HepG2 (cell line): Measurements from ENCODE around the gene XRCC5. TPM values are rescaled to one million over a fixed set of nuclear protein-coding genes. Genes with fewer than 3 reads are reported as not detected.
A peak's percentile ranks its signal among the peaks of the same experiment; 100 is the strongest.

Experiments used
- ETV5 ChIP-seq: IDR thresholded peaks from 2 replicates; pipeline ENCODE4 v1.6.1; 2018; ENCODE audit warnings: missing biosample characterization, missing genetic modification reagents, inconsistent platforms, borderline replicate concordance
- HMG20B ChIP-seq: conservative IDR thresholded peaks from 2 replicates; pipeline ENCODE4 v1.6.1; 2016; ENCODE audit warnings: missing genetic modification reagents, missing compliant biosample characterization
- MBNL3 ChIP-seq: fragments of 250-450 bp; sonication (Bioruptor Pico); conservative IDR thresholded peaks from 2 replicates; pipeline ENCODE4 v1.8.0; 2022; ENCODE audit warnings: mild to moderate bottlenecking, inconsistent platforms
- MZF1 ChIP-seq: sonication (generic); formaldehyde crosslinking; IDR thresholded peaks from 2 replicates; pipeline ENCODE4 v1.8.1; 2023; ENCODE audit warnings: mild to moderate bottlenecking, missing genetic modification reagents, borderline replicate concordance
- NCOA5 ChIP-seq: sonication (generic); formaldehyde crosslinking; IDR thresholded peaks from 2 replicates; pipeline ENCODE4 v1.4.0; 2020; ENCODE audit warnings: missing genetic modification reagents
- NFE2L2 ChIP-seq: fragments of 150-350 bp; IDR thresholded peaks from 2 replicates; pipeline ENCODE4 v1.6.1; 2014; ENCODE audit warnings: low read length
- NR2F6 ChIP-seq, 2 experiments: IDR thresholded peaks; 2 replicates each; pipeline ENCODE4 v1.6.1; 2016; ENCODE audit warnings: antibody characterized with exemption in 1 of 2, mild to moderate bottlenecking in 1 of 2
- RXRB ChIP-seq: IDR thresholded peaks from 2 replicates; pipeline ENCODE4 v1.6.1; 2016; ENCODE audit warnings: borderline replicate concordance, missing genetic modification reagents, missing compliant biosample characterization
- SP1 ChIP-seq, 2 experiments: fragments of 450-650 bp in 1 of 2; sonication (generic) in 1 of 2; formaldehyde crosslinking in 1 of 2; IDR thresholded peaks; 2 replicates each; pipeline versions ENCODE4 v1.4.0 to v1.6.1; 2016 to 2020; ENCODE audit warnings: missing genetic modification reagents in 1 of 2
- TARDBP ChIP-seq: sonication (generic); formaldehyde crosslinking; IDR thresholded peaks from 2 replicates; pipeline ENCODE4 v1.8.0; 2022; ENCODE audit warnings: mild to moderate bottlenecking, missing genetic modification reagents
- TEAD2 ChIP-seq: sonication (generic); formaldehyde crosslinking; IDR thresholded peaks from 2 replicates; pipeline ENCODE4 v1.9.0; 2021; ENCODE audit warnings: missing genetic modification reagents
- ZFP82 ChIP-seq: sonication (generic); formaldehyde crosslinking; IDR thresholded peaks from 2 replicates; pipeline ENCODE4 v1.5.1; 2020; ENCODE audit warnings: mild to moderate bottlenecking, missing genetic modification reagents, borderline replicate concordance
- ZNF10 ChIP-seq: sonication (generic); formaldehyde crosslinking; IDR thresholded peaks from 2 replicates; pipeline ENCODE4 v1.4.0; 2020; ENCODE audit warnings: mild to moderate bottlenecking, low read depth, missing genetic modification reagents, borderline replicate concordance
- ZNF17 ChIP-seq: sonication (generic); formaldehyde crosslinking; IDR thresholded peaks from 2 replicates; pipeline ENCODE4 v1.5.0; 2020; ENCODE audit warnings: mild to moderate bottlenecking, missing genetic modification reagents
- ZNF282 ChIP-seq: fragments of 450-650 bp; IDR thresholded peaks from 2 replicates; pipeline ENCODE4 v1.6.1; 2018; ENCODE audit not compliant: partially characterized antibody
- ZNF367 ChIP-seq: sonication (generic); formaldehyde crosslinking; IDR thresholded peaks from 2 replicates; pipeline ENCODE4 v1.4.0; 2020; ENCODE audit warnings: missing genetic modification reagents, borderline replicate concordance
- ZNF383 ChIP-seq: sonication (generic); formaldehyde crosslinking; IDR thresholded peaks from 2 replicates; pipeline ENCODE4 v1.4.0; 2020; ENCODE audit warnings: missing genetic modification reagents, mild to moderate bottlenecking, borderline replicate concordance
- ZNF468 ChIP-seq: sonication (generic); formaldehyde crosslinking; IDR thresholded peaks from 2 replicates; pipeline ENCODE4 v1.8.0; 2022; ENCODE audit warnings: mild to moderate bottlenecking, moderate library complexity, missing genetic modification reagents
- polyA plus RNA-seq, 8 experiments: library from polyadenylated mRNA; depleted of rRNA in 3 of 8; stranded (reverse) in 7 of 8; unstranded in 1 of 8; fragments of >200 nt; fragmentation: Illumina TruSeq in 4 of 8; extraction: Trizol in 4 of 8; gene quantifications; 2 replicates each; pipeline versions ENCODE4 v1.2.1 to v1.2.3, GENCODE V29; 2011 to 2016; ENCODE audit warnings: low read depth in 4 of 8, missing spikeins in 1 of 8, mixed read lengths in 1 of 8; ENCODE audit not compliant: insufficient read depth in 1 of 8
- total RNA-seq, 5 experiments: library from RNA; depleted of rRNA; stranded (reverse); fragments of >200 nt; fragmentation: Illumina TruSeq; extraction: Trizol; gene quantifications; 2 replicates each; pipeline ENCODE4 v1.2.3, GENCODE V29; 2016; ENCODE audit warnings: low read depth in 1 of 5
- TF ChIP-seq, protein P1 (sequence below): IDR thresholded peaks from 2 replicates; pipeline ENCODE4 v1.6.1; 2016
- TF ChIP-seq, protein P2 (sequence below): IDR thresholded peaks from 2 replicates; pipeline ENCODE4 v1.6.1; 2018; ENCODE audit warnings: missing genetic modification reagents, mild to moderate bottlenecking, missing compliant biosample characterization
- TF ChIP-seq, protein P3 (sequence below): sonication (generic); formaldehyde crosslinking; IDR thresholded peaks from 2 replicates; pipeline ENCODE4 v1.5.0; 2020; ENCODE audit warnings: mild to moderate bottlenecking, missing genetic modification reagents
- TF ChIP-seq, protein P4 (sequence below): sonication (generic); formaldehyde crosslinking; IDR thresholded peaks from 2 replicates; pipeline ENCODE4 v1.8.0; 2022; ENCODE audit warnings: mild to moderate bottlenecking, missing genetic modification reagents, moderate library complexity
- TF ChIP-seq, protein P5 (sequence below): sonication (generic); formaldehyde crosslinking; IDR thresholded peaks from 2 replicates; pipeline ENCODE4 v1.5.1; 2020; ENCODE audit warnings: missing genetic modification reagents, mild to moderate bottlenecking, borderline replicate concordance

Gene XRCC5
- total and polyA plus RNA-seq, 2 of the 13 experiments (the other 11 are each of a cell fraction or from before 2014, with no cell fraction given), result 264 to 454 TPM

DNA sequence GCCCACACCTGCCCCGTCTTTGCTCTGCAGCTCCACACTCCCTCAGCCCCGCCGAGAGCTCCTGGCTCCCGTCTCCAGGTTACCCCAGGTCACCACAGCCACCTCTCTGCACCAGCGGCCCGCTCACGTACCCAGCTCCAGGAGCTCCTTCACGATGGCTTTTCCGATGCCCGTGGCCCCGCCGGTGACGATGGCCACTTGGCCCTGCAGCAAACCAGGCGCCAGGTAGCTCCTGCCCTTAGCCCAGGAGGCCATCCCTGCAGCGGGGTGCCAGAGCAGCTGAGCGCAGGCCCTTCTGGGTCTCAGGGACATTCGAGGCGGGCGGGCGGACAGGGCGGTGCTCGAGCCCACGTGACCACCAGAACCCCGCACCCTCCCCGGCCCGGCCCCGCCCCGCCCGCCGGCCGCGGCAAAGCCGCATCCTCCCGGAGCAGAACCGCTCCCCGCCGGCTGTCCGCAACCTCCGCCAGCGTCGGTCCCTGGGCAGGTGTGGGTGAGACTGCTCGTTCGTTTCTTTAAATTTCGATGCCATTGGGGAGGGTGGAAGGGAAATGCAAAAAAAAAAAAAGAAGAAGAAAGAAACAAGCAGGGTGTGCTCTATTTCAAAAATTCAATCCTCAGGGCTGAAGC, 27.5 kb upstream of the XRCC5 start, which contains the start of the genes PECR and TMEM169 (continued):
- TF ChIP-seq TEAD2 (CRISPR knock-in tag) (no peak), MBNL3 (no peak), ZNF282 (no peak), TARDBP (CRISPR knock-in tag) (peak; percentile 82; the same call in 1 of the 2 replicates), ZNF383 (CRISPR knock-in tag) (no peak), HMG20B (no peak), SP1 (IDR thresholded peaks at IDR 0.05) (no peak), SP1 (CRISPR knock-in tag; IDR thresholded peaks at IDR 0.05) (peak; percentile 61; the same call in 1 of the 2 replicates), MZF1 (peak; percentile 98), ETV5 (CRISPR knock-in tag) (0 out of 2 replicates have a peak, but pooled peaks have one; percentile 37), ZNF17 (CRISPR knock-in tag) (0 out of 2 replicates have a peak, but pooled peaks have one; percentile 5), ZNF10 (CRISPR knock-in tag) (no peak), NCOA5 (CRISPR knock-in tag) (no peak), NFE2L2 (no peak), NR2F6 (IDR thresholded peaks at IDR 0.05) (no peak), NR2F6 (CRISPR knock-in tag; IDR thresholded peaks at IDR 0.05) (peak; percentile 33; the same call in 1 of the 2 replicates), RXRB (peak; percentile 93), ZFP82 (CRISPR knock-in tag) (peak; percentile 98), ZNF468 (CRISPR knock-in tag) (peak; percentile 67; the same call in 1 of the 2 replicates), ZNF367 (no peak; the same call in 1 of the 2 replicates)
- TF ChIP-seq, protein P1, sequence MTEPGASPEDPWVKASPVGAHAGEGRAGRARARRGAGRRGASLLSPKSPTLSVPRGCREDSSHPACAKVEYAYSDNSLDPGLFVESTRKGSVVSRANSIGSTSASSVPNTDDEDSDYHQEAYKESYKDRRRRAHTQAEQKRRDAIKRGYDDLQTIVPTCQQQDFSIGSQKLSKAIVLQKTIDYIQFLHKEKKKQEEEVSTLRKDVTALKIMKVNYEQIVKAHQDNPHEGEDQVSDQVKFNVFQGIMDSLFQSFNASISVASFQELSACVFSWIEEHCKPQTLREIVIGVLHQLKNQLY (CRISPR knock-in tag), result peak; percentile 66
- TF ChIP-seq, protein P2, sequence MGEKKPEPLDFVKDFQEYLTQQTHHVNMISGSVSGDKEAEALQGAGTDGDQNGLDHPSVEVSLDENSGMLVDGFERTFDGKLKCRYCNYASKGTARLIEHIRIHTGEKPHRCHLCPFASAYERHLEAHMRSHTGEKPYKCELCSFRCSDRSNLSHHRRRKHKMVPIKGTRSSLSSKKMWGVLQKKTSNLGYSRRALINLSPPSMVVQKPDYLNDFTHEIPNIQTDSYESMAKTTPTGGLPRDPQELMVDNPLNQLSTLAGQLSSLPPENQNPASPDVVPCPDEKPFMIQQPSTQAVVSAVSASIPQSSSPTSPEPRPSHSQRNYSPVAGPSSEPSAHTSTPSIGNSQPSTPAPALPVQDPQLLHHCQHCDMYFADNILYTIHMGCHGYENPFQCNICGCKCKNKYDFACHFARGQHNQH (CRISPR knock-in tag), result peak; percentile 92
- TF ChIP-seq, protein P3, sequence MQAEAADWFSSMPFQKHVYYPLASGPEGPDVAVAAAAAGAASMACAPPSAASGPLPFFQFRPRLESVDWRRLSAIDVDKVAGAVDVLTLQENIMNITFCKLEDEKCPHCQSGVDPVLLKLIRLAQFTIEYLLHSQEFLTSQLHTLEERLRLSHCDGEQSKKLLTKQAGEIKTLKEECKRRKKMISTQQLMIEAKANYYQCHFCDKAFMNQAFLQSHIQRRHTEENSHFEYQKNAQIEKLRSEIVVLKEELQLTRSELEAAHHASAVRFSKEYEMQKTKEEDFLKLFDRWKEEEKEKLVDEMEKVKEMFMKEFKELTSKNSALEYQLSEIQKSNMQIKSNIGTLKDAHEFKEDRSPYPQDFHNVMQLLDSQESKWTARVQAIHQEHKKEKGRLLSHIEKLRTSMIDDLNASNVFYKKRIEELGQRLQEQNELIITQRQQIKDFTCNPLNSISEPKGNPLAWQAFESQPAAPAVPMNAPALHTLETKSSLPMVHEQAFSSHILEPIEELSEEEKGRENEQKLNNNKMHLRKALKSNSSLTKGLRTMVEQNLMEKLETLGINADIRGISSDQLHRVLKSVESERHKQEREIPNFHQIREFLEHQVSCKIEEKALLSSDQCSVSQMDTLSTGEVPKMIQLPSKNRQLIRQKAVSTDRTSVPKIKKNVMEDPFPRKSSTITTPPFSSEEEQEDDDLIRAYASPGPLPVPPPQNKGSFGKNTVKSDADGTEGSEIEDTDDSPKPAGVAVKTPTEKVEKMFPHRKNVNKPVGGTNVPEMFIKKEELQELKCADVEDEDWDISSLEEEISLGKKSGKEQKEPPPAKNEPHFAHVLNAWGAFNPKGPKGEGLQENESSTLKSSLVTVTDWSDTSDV (CRISPR knock-in tag), result peak; percentile 91
- TF ChIP-seq, protein P4, sequence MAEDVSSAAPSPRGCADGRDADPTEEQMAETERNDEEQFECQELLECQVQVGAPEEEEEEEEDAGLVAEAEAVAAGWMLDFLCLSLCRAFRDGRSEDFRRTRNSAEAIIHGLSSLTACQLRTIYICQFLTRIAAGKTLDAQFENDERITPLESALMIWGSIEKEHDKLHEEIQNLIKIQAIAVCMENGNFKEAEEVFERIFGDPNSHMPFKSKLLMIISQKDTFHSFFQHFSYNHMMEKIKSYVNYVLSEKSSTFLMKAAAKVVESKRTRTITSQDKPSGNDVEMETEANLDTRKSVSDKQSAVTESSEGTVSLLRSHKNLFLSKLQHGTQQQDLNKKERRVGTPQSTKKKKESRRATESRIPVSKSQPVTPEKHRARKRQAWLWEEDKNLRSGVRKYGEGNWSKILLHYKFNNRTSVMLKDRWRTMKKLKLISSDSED, result no peak
- TF ChIP-seq, protein P5, sequence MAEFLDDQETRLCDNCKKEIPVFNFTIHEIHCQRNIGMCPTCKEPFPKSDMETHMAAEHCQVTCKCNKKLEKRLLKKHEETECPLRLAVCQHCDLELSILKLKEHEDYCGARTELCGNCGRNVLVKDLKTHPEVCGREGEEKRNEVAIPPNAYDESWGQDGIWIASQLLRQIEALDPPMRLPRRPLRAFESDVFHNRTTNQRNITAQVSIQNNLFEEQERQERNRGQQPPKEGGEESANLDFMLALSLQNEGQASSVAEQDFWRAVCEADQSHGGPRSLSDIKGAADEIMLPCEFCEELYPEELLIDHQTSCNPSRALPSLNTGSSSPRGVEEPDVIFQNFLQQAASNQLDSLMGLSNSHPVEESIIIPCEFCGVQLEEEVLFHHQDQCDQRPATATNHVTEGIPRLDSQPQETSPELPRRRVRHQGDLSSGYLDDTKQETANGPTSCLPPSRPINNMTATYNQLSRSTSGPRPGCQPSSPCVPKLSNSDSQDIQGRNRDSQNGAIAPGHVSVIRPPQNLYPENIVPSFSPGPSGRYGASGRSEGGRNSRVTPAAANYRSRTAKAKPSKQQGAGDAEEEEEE (CRISPR knock-in tag), result peak; percentile 94; the same call in 1 of the 2 replicates
